Measurements from ENCODE around the gene NABP1. TPM values are rescaled to one million over a fixed set of nuclear protein-coding genes. Genes with fewer than 3 reads are reported as not detected.

NABP1 gene
- total RNA-seq, 1 experiment from 2014 or later, result 38.7 TPM

DNA sequence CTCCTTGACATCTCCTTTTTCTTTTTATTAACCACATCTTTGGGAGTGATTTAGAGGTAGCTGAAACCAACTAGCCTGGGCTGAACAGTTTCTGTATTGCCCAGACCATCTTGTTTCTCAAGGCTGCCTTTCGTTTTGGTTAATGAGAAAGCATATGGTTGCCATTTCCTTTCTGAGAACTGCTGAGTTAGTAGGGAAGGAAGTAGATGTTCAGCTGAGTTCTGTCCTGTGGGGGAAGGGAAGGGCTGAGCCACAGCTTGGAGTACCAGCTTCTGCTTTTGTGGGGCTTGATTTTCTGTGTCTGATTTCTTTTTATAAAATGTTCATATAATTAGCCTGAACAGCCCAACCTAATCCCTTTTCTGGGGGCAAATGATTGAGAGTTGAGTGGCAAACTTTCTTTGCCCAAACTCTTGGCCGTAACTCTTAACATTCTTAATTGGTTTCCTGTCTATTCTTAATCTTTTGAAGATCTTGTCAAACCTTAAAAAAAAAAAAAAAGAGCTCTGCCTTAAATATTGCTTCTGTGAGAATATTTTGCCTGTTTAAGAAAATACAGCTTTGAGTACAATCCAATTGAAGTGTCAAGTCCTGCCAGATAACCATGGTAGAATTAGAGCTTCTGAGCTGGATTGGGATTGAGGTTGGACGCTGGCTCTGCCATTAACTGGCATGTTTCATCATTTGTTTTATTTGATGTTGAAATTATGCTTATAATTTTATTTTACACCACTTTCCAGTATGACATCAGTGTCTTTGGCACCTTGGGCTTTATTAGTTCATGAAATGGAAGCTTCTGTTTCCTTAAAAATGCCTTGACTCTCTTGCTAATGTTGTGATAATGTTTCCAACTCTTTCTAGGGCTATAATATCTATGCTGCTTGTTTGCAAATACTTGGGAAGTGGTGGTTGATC, 1.9 kb upstream of the NABP1 start:
- POLR2A ChIA-PET, result no interaction called here
- DNase-seq (ENCODE audit: low read depth, low spot score) (no peak), ATAC-seq (no peak)
- peaks cover 2% of the 10 kb centered on the region for H3K36me3 ChIP-seq (ENCODE audit: control insufficient read depth, insufficient read depth, low read length)
- BruUV-seq (replicated peaks), result no TSS peak
- no peak overlapping the region for H3K27ac ChIP-seq (ENCODE audit: low read length)
- in situ Hi-C loops (cut with HindIII; ENCODE audit: low pct_unique_long_range_greater_than_20kb, low sequenced_read_pairs), result loop anchor here (25.0 kb wide), 1 partner anchor 114 kb away; no protein-coding TSS in a partner anchor
- TF ChIP-seq, protein P1, sequence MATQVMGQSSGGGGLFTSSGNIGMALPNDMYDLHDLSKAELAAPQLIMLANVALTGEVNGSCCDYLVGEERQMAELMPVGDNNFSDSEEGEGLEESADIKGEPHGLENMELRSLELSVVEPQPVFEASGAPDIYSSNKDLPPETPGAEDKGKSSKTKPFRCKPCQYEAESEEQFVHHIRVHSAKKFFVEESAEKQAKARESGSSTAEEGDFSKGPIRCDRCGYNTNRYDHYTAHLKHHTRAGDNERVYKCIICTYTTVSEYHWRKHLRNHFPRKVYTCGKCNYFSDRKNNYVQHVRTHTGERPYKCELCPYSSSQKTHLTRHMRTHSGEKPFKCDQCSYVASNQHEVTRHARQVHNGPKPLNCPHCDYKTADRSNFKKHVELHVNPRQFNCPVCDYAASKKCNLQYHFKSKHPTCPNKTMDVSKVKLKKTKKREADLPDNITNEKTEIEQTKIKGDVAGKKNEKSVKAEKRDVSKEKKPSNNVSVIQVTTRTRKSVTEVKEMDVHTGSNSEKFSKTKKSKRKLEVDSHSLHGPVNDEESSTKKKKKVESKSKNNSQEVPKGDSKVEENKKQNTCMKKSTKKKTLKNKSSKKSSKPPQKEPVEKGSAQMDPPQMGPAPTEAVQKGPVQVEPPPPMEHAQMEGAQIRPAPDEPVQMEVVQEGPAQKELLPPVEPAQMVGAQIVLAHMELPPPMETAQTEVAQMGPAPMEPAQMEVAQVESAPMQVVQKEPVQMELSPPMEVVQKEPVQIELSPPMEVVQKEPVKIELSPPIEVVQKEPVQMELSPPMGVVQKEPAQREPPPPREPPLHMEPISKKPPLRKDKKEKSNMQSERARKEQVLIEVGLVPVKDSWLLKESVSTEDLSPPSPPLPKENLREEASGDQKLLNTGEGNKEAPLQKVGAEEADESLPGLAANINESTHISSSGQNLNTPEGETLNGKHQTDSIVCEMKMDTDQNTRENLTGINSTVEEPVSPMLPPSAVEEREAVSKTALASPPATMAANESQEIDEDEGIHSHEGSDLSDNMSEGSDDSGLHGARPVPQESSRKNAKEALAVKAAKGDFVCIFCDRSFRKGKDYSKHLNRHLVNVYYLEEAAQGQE (IDR thresholded peaks at IDR 0.05; ENCODE audit: insufficient read depth in 1 of 2, low read depth in 2 of 2, low read length in 1 of 2), result no peak
- no peak for TF ChIP-seq SIN3A (IDR thresholded peaks at IDR 0.05; ENCODE audit: borderline replicate concordance, insufficient read depth, low read depth, low read length)
- TF ChIP-seq POLR2AphosphoS5 (IDR thresholded peaks at IDR 0.05; ENCODE audit: low read depth, low read length), result no peak
- TF ChIP-seq, protein P2, sequence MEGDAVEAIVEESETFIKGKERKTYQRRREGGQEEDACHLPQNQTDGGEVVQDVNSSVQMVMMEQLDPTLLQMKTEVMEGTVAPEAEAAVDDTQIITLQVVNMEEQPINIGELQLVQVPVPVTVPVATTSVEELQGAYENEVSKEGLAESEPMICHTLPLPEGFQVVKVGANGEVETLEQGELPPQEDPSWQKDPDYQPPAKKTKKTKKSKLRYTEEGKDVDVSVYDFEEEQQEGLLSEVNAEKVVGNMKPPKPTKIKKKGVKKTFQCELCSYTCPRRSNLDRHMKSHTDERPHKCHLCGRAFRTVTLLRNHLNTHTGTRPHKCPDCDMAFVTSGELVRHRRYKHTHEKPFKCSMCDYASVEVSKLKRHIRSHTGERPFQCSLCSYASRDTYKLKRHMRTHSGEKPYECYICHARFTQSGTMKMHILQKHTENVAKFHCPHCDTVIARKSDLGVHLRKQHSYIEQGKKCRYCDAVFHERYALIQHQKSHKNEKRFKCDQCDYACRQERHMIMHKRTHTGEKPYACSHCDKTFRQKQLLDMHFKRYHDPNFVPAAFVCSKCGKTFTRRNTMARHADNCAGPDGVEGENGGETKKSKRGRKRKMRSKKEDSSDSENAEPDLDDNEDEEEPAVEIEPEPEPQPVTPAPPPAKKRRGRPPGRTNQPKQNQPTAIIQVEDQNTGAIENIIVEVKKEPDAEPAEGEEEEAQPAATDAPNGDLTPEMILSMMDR (IDR thresholded peaks at IDR 0.05), result no peak
- TF ChIP-seq TCF7L2 (IDR thresholded peaks at IDR 0.05; ENCODE audit: low read depth, low read length), result no peak
- CTCF ChIA-PET, result no interaction called here
- no peak overlapping the region for H3K4me3 ChIP-seq (ENCODE audit: low read depth in 2 of 2, low read length in 2 of 2)
- H3K27me3 ChIP-seq (ENCODE audit: control insufficient read depth, insufficient read depth, low read length), result 0 out of 2 replicates have a peak, but pooled peaks cover 2% of the 10 kb centered on the region
- intact Hi-C loops (cut with micrococcal nuclease; ENCODE audit: unreplicated experiment), result no loop called here
- peaks cover 13% of the 10 kb centered on the region for H3K4me1 ChIP-seq (ENCODE audit: control insufficient read depth, insufficient read depth, low read length)
- H3K9me3 ChIP-seq (ENCODE audit: control insufficient read depth, insufficient read depth, low read depth, low read length), result no peaks in the 10 kb centered on the region

DNA sequence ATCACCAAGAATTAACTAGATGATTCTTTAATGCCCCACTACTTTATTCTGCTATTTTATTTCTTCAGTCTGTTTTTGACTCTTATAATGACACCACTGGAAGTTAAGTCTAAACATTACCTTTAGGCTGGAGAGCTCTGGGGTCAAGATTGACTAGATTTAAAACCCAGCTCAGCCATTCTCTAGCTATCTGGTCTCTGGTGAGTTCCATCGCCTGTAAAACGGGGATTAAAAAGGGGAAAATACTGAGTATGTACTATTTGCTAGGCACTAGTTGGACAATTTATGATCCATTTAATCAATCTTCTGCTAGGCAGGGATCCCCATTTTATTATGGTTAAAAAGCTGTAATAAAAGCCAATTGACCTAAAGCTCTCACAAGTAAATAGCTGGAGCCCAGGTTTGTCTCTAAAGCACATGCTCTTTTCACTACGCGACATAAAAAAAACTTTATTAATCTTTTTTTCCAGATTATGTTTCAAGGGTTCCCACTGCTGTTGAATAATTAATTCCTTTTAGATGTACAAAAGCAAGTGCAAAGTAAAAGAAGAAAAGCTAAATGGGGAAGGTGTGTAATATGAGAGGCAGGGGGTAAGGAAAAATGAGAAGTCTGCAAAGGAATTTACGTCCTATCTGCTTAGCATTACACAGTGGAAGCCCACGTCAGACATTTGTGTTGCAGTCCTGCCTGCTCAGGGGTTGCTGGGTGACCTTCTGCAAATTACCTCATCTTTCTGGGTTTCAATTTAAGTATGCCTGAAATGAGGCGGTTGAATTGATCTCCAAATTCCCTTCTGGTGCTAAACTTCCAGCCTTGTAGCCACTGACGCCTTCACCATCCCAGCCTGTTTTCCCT, 918 bp upstream of the NABP1 start:
- ChIA-PET CTCF (no interaction called here), POLR2A (interaction anchor here (0.6 to 1.6 kb wide), 5 partner anchors 10 to 503 kb away, joined by 3 to 8 read pairs (median 4); no protein-coding TSS in a partner anchor)
- H3K36me3 ChIP-seq (ENCODE audit: control insufficient read depth, insufficient read depth, low read length), result peaks cover 10% of the 10 kb centered on the region
- peak overlapping the region; percentile 68 to 94 for H3K4me3 ChIP-seq (ENCODE audit: low read depth in 2 of 2, low read length in 2 of 2)
- BruUV-seq (replicated peaks), result TSS peak; percentile 88
- peaks cover 13% of the 10 kb centered on the region for H3K4me1 ChIP-seq (ENCODE audit: control insufficient read depth, insufficient read depth, low read length)
- H3K9me3 ChIP-seq (ENCODE audit: control insufficient read depth, insufficient read depth, low read depth, low read length), result no peaks in the 10 kb centered on the region
- TF ChIP-seq POLR2AphosphoS5 (IDR thresholded peaks at IDR 0.05; ENCODE audit: low read depth, low read length) (no peak), SIN3A (IDR thresholded peaks at IDR 0.05; ENCODE audit: borderline replicate concordance, insufficient read depth, low read depth, low read length) (no peak), TCF7L2 (IDR thresholded peaks at IDR 0.05; ENCODE audit: low read depth, low read length) (no peak)
- TF ChIP-seq, protein P1 (IDR thresholded peaks at IDR 0.05; ENCODE audit: insufficient read depth in 1 of 2, low read depth in 2 of 2, low read length in 1 of 2), result no peak
- TF ChIP-seq, protein P2 (IDR thresholded peaks at IDR 0.05), result no peak
- in situ Hi-C loops (cut with HindIII; ENCODE audit: low pct_unique_long_range_greater_than_20kb, low sequenced_read_pairs) (loop anchor here (25.0 kb wide), 1 partner anchor 115 kb away; no protein-coding TSS in a partner anchor), intact Hi-C loops (cut with micrococcal nuclease; ENCODE audit: unreplicated experiment) (no loop called here)
- 0 out of 2 replicates have a peak, but pooled peaks cover 2% of the 10 kb centered on the region for H3K27me3 ChIP-seq (ENCODE audit: control insufficient read depth, insufficient read depth, low read length)
- H3K27ac ChIP-seq (ENCODE audit: low read length), result peak overlapping the region; percentile 55
- peak; percentile 17 for ATAC-seq
- no peak for DNase-seq (ENCODE audit: low read depth, low spot score)
